Measurements from ENCODE around the gene WNT9A.

DNA sequence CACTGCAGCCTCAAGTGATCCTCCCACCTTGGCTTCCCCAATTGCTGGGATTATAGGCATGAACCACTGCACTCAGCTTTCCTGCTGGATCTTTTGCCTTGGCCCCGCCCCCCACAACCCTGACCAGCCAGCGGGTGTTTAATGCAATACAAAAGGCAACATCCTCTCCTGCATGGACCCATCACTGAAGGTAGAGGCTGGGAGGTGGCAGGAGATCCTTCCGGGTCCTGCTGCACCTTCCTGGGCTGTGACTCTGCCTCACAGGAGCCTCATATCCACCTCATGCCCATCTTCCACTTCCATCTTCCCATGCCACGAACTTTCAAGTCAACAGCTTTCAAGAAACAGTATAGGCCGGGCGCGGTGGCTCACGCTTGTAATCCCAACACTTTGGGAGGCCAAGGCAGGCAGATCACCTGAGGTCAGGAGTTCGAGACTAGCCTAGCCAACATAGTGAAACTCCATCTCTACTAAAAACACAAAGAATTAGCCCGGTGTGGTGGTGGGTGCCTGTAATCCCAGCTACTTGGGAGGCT, 11.7 kb upstream of the WNT9A start:
- no peak for TF ChIP-seq POLR2AphosphoS5 (IDR thresholded peaks at IDR 0.05; ENCODE audit: low read depth, low read length)
- TF ChIP-seq TAF1 (IDR thresholded peaks at IDR 0.05; ENCODE audit: borderline replicate concordance, low read depth, low read length) = no peak
